LHCN-M2 (cell line): ENCODE results near the gene RBM38. TPM values are rescaled to one million over a fixed set of nuclear protein-coding genes. Genes with fewer than 3 reads are reported as not detected.
"Not testable (repeated sequence)": the region's sequence is repeated elsewhere in the genome, so short reads cannot be mapped to it uniquely, and the experiment has no call there.

Experiments used
- DNase-seq: peaks from one replicate; pipeline ENCODE4 v3.0.0-alpha.2; 2012; ENCODE audit warnings: low read depth
- total RNA-seq: library from RNA; depleted of rRNA; stranded (reverse); fragments of >200 nt; gene quantifications from 2 replicates; pipeline ENCODE4 v1.2.3, GENCODE V29; 2014

The RBM38 gene
- total RNA-seq, 1 experiment from 2014 or later = 7.4 TPM

DNA sequence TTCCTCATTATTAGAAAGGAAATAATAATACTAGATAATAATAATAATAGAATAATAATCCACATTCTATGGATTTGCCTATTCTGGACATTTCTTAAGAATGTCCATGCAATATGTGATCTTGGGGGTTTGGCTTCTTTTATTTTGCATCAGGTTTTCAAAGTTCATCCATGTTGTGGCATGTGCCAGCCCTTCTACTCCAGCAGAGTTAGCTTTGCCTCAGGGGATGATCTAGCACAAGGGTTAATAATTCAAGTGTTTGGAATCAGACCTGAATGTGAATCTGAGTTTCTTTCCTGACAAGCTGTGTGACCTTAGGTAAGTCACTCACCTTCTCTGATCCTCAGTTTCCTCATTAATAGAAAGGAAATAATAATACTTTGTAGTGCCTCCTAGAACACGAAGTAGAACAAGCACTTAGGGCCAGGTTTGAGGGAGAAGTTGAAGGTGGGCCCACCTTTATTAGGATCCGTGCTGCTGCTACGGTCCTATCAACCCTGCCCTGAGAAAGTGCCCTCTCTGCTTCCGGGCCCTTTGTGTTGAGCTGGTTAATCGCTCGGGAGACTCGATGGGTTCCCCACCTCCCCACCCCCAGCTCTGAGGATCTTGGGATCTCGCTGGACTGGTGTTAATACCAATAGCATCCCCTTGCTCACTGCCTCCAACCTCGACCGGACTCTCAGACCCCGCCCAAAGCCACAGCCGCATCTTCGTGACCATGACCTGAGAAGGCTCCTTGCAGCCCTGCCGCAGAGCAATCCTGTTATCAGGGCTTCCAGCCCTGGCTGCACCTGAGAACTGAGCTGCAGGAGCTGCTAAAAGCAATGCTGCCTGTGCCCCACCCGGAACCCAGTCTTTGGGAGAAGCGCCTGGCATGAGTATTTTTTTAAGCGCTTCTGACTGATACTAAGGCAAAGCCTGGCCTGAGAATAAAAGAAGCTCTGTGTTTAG lies 26.9 kb downstream of the RBM38 start:
- no peak for DNase-seq

DNA sequence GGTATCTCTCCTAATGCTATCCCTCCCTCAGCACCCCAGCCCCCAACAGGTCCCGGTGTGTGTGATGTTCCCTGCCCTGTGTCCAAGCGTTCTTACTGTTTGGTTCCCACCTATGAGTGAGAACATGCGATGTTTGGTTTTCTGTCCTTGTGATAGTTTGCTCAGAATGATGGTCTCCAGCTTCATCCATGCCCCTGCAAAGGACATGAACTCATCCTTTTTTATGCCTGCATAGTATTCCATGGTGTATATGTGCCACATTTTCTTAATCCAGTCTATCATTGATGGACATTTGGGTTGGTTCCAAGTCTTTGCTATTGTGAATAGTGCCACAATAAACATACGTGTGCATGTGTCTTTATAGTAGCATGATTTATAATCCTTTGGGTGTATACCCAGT lies 28.3 kb downstream of the RBM38 start:
- DNase-seq = not testable (repeated sequence)

DNA sequence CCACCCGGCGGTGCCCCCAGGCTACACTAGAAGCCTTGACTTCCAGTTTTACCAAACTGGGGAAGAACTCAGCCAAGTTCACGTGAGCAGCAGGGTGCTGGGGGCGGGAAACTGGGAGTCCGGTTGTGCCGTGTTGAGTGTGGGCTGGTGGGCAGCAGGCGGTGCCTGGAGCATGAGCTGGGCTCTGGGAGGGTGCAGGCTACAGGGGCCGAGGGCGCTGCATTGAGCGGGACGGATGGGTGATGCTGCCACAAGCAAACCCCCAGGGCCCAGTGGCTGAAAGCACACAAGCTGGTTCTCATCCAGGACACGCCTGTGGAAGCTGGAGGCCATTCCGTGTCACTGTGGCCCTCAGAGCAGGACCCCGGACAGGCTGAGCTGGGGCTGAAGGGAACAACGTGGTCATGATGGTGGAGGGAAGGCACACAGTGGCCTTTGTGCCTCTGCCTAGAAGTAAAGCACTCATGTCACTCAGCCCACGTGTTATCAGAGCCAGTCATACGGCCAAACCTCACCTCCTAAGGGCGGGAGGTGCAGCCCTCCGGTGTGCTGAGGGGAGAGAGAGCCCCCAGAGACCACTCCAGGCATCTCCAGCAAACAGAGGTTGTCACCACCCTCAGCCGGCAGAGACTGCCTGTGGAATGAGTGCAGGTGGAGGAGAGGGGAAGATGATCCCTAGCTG lies 29.5 kb downstream of the RBM38 start:
- no peak for DNase-seq

DNA sequence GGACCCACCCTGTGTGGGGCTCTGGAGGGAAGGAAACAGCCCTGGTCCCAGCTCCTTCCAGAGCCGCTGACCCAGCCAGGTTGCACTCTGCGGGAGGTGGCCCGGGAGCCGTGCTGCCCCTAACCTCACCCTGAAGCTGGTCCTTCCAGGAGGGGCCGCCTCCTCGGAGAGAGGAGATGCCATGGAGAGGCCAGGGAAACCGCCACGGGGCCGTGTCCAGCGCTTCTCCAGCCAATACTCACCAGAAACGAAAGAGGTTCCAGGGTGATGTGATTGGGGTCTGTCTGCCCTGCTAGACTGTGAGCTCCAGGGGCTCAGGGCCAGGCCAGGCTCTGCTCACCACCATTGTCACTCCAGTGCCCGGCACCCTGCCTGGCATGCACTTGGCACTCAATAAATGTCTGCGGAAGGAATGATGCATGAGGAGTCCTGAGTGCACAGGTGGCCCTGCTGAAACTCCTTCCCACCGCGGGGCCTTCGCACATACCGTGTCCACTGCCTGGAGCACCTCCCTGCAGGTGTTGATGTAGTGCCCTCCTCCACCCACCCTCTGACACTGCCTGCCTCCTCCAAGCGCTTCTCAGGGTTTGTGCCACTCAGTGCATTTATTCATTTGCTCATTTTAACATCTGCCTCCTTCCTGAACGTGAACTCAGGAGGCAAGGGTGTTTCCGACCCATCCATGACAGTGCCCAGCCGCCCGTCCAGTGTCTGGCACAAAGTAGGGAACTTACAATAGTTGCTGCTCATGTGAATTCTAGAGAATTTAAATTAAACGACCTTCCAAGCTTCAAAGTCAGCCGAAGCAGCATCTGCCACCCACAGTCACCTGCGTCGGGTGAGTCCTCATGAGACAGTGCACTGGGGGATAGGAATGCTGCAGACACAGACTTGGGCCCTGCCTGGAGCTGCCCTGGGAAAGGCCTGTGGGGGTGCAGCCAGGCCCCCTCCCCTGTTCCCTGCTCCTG lies 30.3 kb downstream of the RBM38 start:
- no peak for DNase-seq

DNA sequence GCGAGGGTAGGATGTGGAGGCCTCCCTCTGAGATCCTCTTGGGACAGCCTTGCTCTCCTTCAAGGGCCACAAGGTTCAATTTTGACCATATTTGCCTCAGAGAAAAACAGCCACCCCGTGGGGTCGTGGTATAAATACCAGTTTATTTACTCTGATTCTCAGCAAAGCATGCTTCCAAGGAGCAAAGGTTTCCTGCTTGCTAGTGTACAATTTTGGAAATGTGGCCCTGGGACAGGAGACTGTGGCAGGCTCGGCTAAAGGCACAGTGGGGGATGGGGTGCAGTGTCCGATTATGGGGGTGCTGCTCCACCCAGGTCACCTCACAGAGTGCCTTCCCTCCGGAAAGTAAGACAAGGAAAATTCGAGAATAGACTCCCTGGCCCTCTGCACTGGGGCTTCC lies 31.1 kb downstream of the RBM38 start:
- DNase-seq = no peak

DNA sequence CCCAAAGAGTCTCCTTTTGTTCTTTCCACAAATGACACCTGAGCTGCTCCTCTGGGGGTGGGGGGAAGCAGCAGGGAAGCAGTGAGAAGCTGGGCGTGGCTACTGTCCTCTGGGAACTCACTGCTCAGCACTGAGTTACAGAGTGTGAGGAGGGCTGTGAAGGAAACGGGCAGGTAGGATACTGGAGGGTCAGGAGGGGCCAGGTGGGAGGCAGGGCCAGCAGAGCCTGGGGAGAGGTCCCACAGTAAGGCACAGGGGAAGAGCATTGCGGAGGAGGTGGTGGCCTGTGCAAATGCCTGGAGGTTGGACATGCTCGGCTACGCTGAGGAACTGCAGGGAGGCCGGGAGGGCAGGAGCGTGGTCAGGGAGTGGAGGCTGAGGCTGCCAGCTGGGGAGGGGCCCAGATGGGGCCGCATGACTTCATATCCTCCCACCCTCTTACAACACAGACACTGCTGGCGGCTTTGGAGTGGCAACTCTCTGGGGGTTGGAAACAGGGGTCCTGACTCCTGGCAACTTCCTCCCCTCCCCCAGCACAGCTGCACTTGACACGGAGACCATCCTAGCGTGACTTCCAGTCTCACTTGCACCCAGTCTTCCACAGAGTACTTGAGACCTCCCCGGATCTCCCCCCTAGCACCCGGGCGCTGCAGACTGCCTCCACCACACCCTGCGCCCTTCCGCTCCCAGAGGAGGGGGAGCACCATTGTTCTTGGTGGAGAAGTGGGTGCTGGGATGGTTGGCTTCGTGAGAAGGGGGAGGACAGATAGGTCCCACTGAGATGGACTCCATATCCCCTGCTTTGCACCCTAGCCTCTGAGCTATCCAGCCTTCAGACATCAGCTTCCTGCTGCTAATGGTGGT lies 34.2 kb downstream of the RBM38 start:
- no peak for DNase-seq

DNA sequence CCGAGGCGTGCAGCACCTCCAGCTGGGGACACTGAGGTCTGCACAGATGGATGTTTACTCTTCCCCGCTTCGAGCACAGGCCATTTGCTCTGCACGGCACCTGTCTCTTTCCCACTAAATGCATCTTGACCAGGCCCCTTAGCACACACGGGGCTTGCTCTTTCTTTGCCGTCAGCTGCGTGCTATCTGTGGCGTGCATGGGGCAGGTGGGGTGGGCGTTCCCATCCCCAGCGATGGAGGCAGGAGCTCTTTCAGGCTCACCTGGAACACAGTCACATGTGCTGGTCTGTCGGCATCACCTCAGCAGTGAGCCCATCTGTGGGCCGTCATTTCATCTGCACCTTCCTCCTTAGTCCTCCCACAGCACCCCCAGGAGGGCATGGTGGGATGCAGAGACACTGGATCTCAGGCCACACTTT lies 35.1 kb downstream of the RBM38 start:
- no peak for DNase-seq

DNA sequence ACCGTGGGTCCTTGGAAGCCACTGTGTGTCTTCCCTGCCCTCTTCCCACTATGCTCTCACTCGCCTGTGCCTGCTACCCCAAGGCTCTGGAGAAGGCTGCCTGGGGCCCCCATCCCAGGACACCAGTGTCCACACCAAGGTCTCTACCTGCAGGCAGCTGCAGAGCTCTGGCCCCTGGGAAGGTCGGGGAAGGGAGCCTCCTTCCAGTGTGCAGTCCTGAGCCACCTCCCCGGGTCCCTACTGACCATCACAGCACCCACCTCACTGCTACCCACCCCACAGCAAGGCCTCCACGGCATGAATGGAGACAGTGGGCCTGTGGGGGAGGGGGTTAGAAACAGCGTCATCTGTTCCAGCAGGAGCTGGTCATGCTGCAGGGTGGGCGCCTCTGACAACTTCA lies 35.6 kb downstream of the RBM38 start:
- DNase-seq = no peak

DNA sequence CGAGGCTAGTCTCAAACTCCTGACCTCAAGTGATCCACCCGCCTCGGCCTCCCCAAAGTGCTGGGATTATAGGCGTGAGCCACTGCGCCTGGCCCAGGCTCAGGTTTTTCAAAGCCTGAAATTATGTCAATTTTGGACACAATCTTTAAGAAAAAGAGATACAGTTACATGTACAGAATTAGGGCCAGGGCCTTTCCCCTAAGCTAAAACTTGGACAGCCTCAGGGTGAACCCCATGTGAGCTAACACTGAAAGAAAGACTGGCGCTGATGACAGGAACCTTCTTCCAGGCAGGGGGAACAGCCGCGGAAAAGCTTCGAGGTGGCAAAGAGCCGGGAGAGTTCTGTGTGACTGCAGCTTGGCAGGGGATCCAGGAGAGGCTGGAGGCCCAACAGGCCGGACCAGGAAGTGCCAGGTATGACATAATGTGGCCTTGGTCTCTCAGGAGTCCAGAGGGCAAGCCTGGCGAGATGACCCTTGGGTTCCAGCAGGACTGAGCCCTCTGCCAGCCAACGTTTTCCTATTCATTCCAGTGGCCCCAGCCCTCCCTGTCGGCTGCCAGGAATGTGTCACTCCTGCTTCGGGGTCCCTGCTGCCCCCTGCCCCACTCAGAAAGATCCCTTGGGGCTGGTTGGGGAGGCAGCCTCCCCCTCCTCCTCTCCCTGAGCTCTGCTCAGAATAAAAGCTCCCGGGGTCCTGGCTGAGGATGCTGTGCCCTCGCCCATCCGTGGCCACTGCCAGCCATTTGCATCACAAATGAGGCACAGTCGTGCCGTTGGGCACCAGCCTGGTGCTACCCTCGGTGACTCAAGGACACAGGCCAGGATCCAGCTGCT lies 37.3 kb downstream of the RBM38 start:
- DNase-seq = no peak

DNA sequence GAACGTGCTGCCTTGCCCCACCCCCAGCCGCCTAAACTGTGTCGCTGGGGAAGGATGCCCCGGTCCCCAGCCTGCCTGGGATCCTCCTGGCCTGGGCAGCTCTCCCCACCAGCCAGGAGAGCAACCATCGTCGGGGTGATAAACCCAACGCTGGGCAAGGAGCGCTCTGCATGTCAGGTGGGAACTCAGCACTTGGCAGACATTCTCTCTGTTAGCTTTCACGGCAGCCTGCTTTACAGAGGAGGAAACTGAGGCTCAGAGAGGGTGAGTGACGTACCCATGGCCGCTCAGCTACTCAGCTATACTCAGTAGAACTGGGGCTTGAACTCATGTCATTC lies 37.9 kb downstream of the RBM38 start:
- no peak for DNase-seq

DNA sequence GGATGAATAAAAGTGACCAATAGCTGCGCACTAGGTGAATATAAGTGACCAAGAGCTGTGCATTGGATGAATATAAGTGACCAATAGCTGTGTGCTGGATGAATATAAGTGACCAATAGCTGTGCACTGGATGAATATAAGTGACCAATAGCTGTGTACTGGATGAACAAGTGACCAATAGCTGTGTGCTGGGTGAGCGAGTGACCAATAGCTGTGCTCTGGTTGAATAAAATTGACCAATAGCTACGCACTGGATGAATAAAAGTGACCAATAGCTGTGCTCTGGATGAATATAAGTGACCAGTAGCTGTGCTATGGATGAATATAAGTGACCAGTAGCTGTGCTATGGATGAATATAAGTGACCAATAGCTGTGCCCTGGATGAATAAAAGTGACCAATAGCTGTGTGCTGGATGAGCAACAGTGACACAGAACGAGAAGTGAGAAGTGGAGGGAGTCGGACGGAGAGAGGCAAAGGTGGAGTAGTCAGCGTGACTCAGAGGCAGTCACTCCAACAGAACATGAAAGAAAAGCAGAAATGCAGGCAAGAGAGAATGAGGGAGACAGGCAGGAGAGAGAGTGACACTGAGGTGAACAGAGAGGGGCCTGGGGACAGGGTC lies 38.5 kb downstream of the RBM38 start:
- peak; percentile 21 for DNase-seq

DNA sequence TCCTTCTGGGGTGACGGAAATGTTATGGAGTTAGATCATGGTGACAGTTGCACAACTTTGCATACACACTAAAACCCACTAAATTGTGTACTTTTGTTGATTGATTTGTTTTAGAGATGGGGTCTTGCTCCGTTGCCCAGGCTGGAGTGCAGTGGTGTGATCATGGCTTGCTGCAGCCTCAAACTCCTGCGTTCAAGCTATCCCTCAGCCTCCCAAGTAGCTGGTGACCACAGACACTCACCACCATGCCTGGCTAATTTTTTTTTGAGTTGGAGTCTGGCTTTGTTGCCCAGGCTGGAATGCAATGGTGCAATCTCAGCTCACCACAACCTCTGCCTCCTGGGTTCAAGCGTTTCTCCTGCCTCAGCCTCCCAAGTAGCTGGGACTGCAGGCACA lies 39.0 kb downstream of the RBM38 start:
- DNase-seq = not testable (repeated sequence)

DNA sequence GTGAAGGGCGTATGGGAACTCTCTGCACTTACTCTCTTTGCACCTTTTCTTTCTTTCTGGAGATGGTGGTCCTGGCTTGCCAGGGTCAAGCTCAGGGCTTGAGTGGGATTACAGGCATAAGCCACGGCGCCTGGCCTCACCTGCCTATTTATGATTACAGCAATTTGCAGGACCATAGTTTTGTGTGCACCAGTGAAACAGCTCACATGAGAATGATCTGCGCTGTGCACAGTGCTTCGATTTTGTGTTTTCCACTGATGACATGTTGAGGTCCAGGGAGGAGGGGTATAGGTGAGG lies 40.3 kb downstream of the RBM38 start:
- DNase-seq = no peak

DNA sequence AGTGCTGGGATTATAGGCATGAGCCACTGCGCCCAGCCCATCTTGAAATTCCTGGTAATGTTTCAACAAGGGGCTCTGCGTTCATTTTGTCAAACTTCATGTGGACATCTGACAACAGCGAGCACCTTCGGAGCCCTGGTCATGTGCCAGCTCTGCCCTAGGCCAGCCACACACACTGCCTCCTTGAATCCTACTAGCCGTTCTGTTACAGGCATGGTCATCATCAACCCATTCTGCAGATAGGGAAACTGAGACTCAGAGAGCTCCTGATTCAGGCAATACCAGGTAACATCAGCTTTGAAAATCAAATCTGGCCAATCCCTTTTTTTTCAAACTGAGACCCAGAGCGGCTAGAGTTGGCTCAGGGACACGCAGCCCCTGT lies 41.3 kb downstream of the RBM38 start:
- DNase-seq = no peak

DNA sequence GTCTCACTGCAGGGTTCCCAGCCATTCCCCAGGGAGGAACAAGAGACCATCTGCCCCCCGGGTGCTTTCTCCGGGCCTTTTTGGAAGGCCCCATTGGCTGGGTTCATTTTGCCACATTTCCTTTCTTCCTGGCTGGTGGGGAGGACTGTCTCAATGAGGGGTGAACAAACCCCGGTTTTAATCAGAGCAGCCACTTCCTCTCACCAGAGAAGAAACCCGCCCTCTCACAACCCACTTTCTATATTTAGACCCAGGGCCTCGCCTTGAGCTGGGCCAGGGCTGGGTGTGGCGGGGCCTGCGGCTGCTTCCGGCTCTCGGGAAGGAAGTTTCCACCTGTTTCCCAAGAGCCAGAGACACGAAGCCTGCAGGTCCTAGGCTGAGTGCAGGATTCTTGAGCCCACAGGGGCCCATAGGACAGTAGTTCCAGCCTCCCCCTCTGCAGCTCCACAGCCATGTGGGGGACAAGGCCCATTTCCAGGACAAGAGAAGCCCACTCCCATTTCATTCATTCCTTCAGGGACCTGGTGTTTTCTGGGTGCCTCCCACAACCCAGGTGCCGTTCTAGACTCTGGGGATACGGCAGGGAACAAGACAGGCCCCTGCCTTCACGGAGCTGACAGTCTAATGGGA lies 41.8 kb downstream of the RBM38 start:
- peak; percentile 25 for DNase-seq

DNA sequence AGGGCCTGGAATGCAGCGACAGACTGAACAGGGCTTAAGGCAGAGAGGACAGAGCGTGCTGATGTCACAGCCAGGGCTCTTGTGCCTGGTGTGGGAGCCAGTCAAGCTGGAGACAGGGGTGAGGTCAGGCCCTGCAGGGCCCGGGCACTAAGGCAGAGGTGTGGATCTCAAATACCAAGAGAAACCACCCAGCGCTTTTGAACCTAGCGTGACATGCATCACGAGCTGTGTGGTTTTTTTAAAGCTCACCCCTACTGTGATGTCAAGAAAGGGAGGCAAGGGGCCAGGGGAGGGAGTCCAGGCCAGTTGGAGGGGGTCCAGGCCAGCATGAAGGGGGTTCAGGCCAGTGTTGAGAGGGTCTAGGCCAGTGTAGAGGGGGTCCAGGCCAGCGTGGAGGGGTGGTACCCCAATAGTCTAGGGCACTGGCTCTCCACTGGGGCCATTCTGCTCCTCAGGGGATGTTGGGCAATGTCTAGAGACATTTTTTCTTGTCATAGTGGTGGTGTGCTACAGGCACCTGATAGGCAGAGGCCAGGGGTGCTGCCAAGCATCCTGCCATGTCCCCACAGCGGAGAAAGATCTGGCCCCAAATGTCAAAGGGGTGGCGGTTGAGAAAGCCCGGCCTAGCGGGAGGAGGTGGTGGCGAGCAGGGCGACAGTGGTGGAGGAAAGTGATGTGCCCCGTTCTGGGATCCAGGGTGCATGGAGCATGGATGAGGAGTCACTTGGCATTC lies 42.6 kb downstream of the RBM38 start:
- DNase-seq = no peak

DNA sequence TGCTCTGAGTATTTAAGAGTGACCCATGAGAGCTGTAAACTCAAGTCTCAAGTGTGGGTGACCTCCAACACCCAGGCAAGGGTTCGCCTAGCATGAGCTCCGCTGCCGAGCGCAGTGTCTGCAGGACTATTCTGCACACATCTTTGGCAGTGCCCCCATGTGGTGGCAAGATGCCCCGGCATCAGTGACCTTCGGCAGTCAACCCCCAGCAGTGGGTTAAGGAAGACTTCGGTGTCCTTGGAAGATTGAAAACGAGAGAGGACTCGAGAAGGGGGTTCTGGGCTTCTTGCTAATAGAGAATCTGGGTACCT lies 43.1 kb downstream of the RBM38 start:
- no peak for DNase-seq

DNA sequence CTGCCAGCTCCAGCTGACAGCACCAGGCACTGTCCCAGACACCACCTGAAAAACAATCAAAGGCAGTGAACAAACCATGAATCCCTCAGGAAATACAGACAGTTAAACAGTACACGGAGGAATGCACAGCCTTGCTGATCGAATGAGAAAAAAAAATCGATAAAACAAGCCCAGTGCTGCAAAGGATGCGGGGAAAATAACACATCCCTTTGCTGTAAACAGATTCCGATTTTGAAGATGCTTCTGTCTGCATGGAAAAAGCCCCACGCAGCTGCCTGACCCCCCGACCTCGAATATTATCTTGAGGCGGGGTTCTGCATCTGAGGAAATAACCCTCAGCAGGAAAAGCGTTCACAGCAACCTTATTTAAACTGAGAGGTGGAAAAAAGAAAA lies 43.9 kb downstream of the RBM38 start:
- no peak for DNase-seq
